Gastrocnemius medialis (tissue), 4 donors: ENCODE results near the gene PDE4B.

Experiments used
- CTCF ChIP-seq, 5 experiments: fragments of 450-650 bp in 3 of 5; fragments of 200-600 bp in 2 of 5; sonication (generic) in 2 of 5; IDR thresholded peaks in 4 of 5; conservative IDR thresholded peaks in 1 of 5; 1 replicate in 4 of 5; 2 replicates in 1 of 5; pipeline ENCODE4 v1.5.1; 2016 to 2019; ENCODE audit warnings: antibody characterized with exemption in 5 of 5, mild to moderate bottlenecking in 3 of 5, moderate library complexity in 3 of 5
- POLR2A ChIP-seq, 2 donors: fragments of 450-650 bp; IDR thresholded peaks; one replicate each; pipeline ENCODE4 v1.6.1; 2017; ENCODE audit warnings: antibody characterized with exemption in 2 of 2, mild to moderate bottlenecking in 2 of 2, moderate library complexity in 2 of 2

GRCh38 chr1:66365635-66366034 lies 572.9 kb downstream of the PDE4B start:
- TF ChIP-seq POLR2A (IDR thresholded peaks at IDR 0.05) (no peak), CTCF (IDR thresholded peaks at IDR 0.05 in 4 of 5, conservative IDR thresholded peaks at IDR 0.05 in 1 of 5) (no peak)
